H54 (cell line): ENCODE results near the gene MSANTD1.

Experiments
- DNase-seq: peaks from one replicate; pipeline ENCODE4 v3.0.0; 2011; ENCODE audit warnings: low spot score, mixed read lengths; ENCODE audit not compliant: insufficient read length
- FAIRE-seq: peaks from 3 replicates; lab custom pipeline; 2011; peaks lifted over from hg19 to GRCh38; lab: Jason Lieb, UNC
- POLR2A ChIP-seq: IDR thresholded peaks from 2 replicates; pipeline ENCODE4 v1.6.1; 2011; ENCODE audit warnings: low read depth, mild to moderate bottlenecking, low read length

Gene MSANTD1

DNA sequence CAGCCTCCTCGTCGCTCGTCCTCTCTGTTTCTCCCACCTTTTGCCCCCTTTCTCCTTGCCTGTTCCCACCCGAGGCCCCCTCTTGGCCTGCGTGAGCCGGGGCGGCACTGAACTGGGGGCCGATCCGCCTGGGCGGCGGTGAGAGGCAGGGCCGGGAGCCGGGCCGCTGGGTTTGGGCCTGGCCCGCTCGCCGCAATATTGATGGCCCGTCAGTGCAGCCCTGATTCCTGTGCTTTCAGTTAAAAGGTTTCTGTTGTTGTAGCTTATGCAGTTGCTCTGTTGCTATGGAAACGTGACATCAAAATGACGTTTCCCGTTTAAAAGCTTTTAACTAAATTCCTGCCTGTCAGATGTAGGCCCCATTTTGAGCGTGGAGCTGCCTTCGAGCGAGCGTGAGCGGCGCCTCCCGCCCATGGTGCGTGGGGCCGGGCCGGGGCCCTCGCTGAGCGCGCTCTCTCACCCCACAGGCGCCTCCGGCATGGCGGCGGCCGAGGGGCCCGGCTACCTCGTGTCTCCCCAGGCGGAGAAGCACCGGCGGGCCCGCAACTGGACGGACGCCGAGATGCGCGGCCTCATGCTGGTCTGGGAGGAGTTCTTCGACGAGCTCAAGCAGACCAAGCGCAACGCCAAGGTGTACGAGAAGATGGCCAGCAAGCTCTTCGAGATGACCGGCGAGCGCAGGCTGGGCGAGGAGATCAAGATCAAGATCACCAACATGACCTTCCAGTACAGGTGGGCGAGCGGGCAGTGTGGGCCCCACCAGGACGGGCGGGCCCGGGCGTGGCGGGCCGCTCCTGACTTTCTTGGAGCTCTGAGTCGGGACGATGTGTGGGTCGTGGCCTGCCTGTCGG, at the start of gene MSANTD1:
Gene MSANTD1 (plus strand): TSS at position 349 of the 851 bp plus-strand sequence. CDS start 64 bp downstream, at position 413.
- DNase-seq (no peak), FAIRE-seq (no peak)
- TF ChIP-seq POLR2A, result no peak

- no peak for DNase-seq
- FAIRE-seq, result no peak
- no peak for TF ChIP-seq POLR2A
Measured at GRCh38 chr4:3199653-3200422, 49.1 kb upstream of the MSANTD1 start.

DNA sequence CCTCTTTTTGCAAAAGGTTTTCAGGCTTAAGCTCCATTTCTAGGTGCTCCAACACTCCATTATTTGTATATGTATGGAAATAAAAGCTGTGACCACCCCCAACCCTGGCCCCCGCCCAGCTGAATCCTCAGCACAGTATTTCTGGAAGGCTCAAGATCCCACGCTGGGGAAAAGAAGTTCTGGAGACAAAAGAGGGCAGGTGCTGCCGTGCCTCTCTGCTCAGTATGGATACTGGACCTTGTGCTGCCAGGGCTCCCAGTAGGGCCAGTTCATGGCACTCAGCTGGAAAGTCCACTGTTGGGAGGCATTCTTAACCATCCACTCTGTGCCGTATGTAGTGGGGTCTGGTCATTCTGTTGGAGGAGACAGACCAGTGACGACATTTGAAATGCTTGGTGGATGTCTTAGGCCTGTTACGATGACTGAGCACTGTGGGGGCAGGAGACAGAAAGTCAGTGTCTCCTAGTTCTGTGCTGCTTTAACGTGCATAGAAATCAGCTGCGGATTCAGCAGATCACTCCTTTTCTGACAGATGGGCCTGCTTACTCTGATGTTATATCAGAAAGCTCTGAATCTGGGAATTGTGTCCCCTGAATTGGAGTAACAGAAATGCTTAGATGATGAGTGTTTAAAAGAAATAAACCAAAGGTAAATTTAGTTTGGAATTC, 48.4 kb upstream of the MSANTD1 start:
- no peak for FAIRE-seq
- no peak for TF ChIP-seq POLR2A

GRCh38 chr4:3201718-3202702, 46.9 kb upstream of the MSANTD1 start:
- TF ChIP-seq POLR2A, result no peak
- FAIRE-seq, result no peak
- DNase-seq, result peak; percentile 30

More for the DNA sequence above, 48.4 kb upstream of the MSANTD1 start:
- DNase-seq, result no peak

DNA sequence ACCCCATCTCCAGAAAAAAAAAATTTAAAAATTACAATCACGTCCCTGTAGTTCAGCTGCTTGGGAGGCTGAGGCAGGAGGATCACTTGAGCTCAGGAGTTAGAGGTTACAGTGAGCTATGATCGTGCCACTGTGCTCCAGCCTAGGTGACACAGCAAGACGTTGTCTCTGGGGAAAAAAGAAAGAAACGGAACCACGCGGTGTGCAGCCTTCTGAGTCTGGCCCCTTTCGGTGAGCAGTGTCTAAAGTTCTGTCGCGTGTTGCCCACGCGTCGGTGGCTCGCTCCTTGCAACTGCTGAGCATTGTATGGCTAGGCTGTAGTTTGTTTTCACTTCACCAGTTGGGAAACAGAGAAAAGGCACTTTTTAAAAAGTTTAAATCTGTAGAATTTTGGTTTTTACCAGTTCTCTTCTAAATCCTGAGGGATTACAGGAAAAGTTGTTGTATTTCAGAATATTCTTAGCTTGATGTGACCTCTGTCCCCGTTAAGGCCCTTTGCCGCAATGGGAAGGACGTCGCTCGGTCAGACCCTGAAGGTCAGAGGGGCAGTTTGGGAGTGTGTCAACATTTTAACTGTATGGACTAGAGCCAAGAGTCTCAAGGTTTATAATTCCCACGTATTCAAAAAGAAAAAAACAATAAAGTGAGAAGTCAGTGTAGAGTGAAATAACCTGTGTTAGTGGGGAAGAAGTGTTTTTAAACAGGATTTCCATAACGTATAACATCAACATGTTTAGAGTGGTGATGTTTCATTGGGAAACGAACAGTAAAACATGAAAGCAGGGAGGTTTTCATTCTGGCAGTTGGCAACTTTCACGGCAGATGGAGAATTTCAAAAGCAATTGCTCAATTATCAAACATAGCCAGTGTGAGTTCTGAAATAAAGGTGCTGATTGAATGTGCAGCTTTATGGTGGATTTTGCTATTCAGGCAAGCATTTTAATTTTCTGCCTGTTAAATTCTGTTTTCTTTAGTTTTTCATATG, 45.8 kb upstream of the MSANTD1 start:
- FAIRE-seq (no peak), DNase-seq (no peak)
- no peak for TF ChIP-seq POLR2A

DNA sequence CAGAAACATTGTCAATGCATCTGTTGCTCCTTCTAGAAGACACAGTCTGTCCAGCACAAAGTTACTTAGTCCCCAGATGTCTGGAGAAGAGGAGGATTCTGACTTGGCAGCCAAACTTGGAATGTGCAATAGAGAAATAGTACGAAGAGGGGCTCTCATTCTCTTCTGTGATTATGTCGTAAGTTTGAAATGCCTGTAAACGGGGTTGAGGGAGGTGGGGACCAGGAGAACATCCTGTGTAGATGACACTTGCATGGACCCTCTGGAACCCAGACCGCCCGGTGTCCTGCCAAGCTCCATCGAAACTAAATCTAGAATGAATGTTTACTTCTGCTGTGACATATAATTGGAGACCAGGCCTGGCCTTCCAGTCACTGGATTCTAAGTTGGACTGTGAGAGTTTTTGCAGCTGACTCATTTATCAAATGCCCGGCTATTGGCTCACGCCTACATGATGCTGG, 45.0 kb upstream of the MSANTD1 start:
- no peak for TF ChIP-seq POLR2A

GRCh38 chr4:3205995-3206394, 43.0 kb upstream of the MSANTD1 start:
- TF ChIP-seq POLR2A, result no peak
- FAIRE-seq (no peak), DNase-seq (no peak)

More for the DNA sequence above, 45.0 kb upstream of the MSANTD1 start:
- FAIRE-seq (no peak), DNase-seq (no peak)

DNA sequence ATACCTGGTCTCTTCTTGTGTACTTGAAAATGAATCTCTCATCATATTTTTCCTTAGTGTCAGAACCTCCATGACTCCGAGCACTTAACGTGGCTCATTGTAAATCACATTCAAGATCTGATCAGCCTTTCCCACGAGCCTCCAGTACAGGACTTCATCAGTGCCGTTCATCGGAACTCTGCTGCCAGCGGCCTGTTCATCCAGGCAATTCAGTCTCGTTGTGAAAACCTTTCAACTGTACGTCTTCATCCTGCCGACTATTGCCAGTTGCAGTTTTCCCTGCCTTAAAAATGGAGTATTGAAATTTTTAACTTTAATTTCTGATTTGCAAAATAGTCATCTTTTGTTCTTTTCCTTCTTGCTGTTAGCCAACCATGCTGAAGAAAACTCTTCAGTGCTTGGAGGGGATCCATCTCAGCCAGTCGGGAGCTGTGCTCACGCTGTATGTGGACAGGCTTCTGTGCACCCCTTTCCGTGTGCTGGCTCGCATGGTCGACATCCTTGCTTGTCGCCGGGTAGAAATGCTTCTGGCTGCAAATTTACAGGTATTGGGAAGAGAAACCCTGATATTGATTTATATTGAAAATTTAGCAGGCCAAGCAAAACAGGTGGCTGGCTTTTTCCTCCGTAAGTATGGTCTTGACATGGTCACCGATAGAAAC, 42.4 kb upstream of the MSANTD1 start:
- DNase-seq (no peak), FAIRE-seq (no peak)
- TF ChIP-seq POLR2A, result no peak

GRCh38 chr4:3207531-3208037, 41.4 kb upstream of the MSANTD1 start:
- TF ChIP-seq POLR2A, result no peak
- FAIRE-seq, result no peak
- no peak for DNase-seq

DNA sequence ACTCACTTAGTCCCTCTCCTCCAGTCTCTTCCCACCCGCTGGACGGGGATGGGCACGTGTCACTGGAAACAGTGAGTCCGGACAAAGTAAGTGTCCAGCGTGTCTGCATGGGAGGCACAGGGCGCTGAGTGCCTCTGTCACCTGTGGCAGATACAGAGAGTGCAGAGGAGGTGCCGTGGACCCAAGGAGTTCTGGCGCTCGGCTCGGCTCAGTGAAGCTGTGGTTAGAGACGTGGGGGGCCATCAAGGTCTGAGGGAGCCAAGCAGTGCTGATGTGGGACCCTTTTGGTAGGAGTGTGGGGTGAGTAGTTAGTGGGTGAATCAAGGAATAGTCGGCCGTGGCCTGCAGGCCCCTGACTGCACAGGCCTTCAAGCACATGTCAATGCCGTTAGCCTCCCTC, 40.1 kb upstream of the MSANTD1 start:
- no peak for DNase-seq
- FAIRE-seq, result no peak
- TF ChIP-seq POLR2A, result no peak
